ENCODE measurements around the gene MYO19.
"Not testable (repeated sequence)": the region's sequence is repeated elsewhere in the genome, so short reads cannot be mapped to it uniquely, and the experiment has no call there.

MYO19 gene

GRCh38 chr17:36498560-36499300 lies 35.9 kb downstream of the MYO19 start:
- DNase-seq (ENCODE audit: low read depth), result no peak

GRCh38 chr17:36498155-36498554 lies 36.5 kb downstream of the MYO19 start:
- no peak for DNase-seq (ENCODE audit: low read depth)

GRCh38 chr17:36496018-36496789 lies 38.5 kb downstream of the MYO19 start:
- no peak for DNase-seq (ENCODE audit: low read depth)

GRCh38 chr17:36495076-36495578 lies 39.5 kb downstream of the MYO19 start:
- DNase-seq (ENCODE audit: low read depth), result no peak

- no peak for DNase-seq (ENCODE audit: low read depth)
Observed at GRCh38 chr17:36494674-36495073, 40.0 kb downstream of the MYO19 start.

GRCh38 chr17:36493956-36494355 lies 40.7 kb downstream of the MYO19 start:
- DNase-seq (ENCODE audit: low read depth), result no peak

- peak; percentile 78 for DNase-seq (ENCODE audit: low read depth)
Observed at GRCh38 chr17:36486204-36487194, 48.2 kb downstream of the MYO19 start, which contains the start of gene ZNHIT3. ZNHIT3 (plus strand) TSS chr17:36486681; CDS start chr17:36486700, 19 bp downstream.

GRCh38 chr17:36485805-36486203 lies 48.9 kb downstream of the MYO19 start:
- DNase-seq (ENCODE audit: low read depth), result no peak

GRCh38 chr17:36485027-36485426 lies 49.6 kb downstream of the MYO19 start:
- no peak for DNase-seq (ENCODE audit: low read depth)

- DNase-seq (ENCODE audit: low read depth), result not testable (repeated sequence)
Observed at GRCh38 chr17:36484021-36484420, 50.6 kb downstream of the MYO19 start.

GRCh38 chr17:36482611-36483504 lies 51.8 kb downstream of the MYO19 start:
- DNase-seq (ENCODE audit: low read depth), result peak; percentile 69

GRCh38 chr17:36481829-36482228 lies 52.8 kb downstream of the MYO19 start:
- no peak for DNase-seq (ENCODE audit: low read depth)

- no peak for DNase-seq (ENCODE audit: low read depth)
Observed at GRCh38 chr17:36475346-36475970, 59.2 kb downstream of the MYO19 start.

- DNase-seq (ENCODE audit: low read depth), result no peak
Observed at GRCh38 chr17:36474571-36474970, 60.1 kb downstream of the MYO19 start.

- no peak for DNase-seq (ENCODE audit: low read depth)
Observed at GRCh38 chr17:36470499-36470898, 64.2 kb downstream of the MYO19 start.

GRCh38 chr17:36469733-36470132 lies 64.9 kb downstream of the MYO19 start:
- no peak for DNase-seq (ENCODE audit: low read depth)

- no peak for DNase-seq (ENCODE audit: low read depth)
Observed at GRCh38 chr17:36468903-36469635, 65.6 kb downstream of the MYO19 start.

GRCh38 chr17:36464765-36465088 lies 69.9 kb downstream of the MYO19 start:
- no peak for DNase-seq (ENCODE audit: low read depth)

- DNase-seq (ENCODE audit: low read depth), result no peak
Observed at GRCh38 chr17:36463916-36464764, 70.5 kb downstream of the MYO19 start.

Data from stimulated activated CD8-positive, alpha-beta memory T cell treated with anti-CD3 and anti-CD28 coated beads, Interleukin-12 subunit alpha, Interleukin-12 subunit beta, amount 100 ng/mL, for 4 hours (primary cell).